GM19452 (cell line): Measurements from ENCODE around the gene HINFP.
"Not testable (repeated sequence)": the region's sequence is repeated elsewhere in the genome, so short reads cannot be mapped to it uniquely, and the experiment has no call there.

ENCODE experiments used
- ATAC-seq: cut with Tn5 transposase; IDR thresholded peaks from one replicate; pipeline ENCODE4 v1.9.1; 2021; ENCODE audit not compliant: unreplicated experiment

Gene HINFP

DNA sequence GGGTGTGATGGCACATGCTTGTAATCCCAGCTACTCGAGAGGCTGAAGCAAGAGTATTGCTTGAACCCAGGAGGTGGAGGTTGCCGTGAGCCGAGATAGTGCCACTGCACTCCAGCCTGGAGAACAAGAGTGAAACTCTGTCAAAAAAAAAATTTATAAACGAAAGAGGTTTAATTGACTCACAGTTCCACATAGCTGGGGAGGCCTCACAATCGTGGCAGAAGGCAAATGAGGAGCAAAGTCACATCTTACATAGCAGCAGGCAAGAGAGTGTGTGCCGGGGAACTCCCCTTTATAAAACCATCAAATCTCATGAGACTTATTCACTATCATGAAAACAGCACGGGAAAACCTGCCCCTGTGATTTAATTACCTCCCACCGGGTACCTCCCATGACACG, 63.0 kb downstream of the HINFP start:
- not testable (repeated sequence) for ATAC-seq
